Endometrium (tissue), 2 donors: ENCODE measurements around the gene INAVA.

ENCODE experiments used
- FAIRE-seq: peaks from 2 replicates; lab custom pipeline; 2012; peaks lifted over from hg19 to GRCh38; lab: Jason Lieb, UNC
- donor health status: control.
- donor health status: control.

The INAVA gene

GRCh38 chr1:200894712-200895442 lies at the start of gene INAVA:
Gene INAVA (plus strand): TSS chr1:200894900. CDS start chr1:200898401, 3,501 bp downstream.
- FAIRE-seq = no peak

DNA sequence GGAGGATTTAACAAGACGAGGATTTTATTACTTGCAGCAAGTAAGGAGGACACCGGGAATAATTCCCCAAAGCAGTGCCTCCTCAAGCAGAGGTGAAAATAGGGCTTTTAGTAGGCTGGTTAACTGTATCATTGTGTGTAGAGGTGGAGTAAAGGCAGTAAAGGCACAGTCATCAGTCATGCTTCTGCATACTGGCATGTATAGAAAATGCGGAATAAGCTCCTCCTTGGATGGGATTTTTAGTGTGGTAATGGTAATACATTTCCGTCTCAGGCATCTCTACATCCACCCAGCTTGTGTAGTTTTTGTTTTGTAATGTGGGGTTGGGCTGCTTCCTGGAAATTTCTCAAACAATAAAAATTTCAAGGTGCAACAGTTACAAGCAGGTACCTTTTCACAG lies 49.3 kb upstream of the INAVA start:
- FAIRE-seq = no peak

DNA sequence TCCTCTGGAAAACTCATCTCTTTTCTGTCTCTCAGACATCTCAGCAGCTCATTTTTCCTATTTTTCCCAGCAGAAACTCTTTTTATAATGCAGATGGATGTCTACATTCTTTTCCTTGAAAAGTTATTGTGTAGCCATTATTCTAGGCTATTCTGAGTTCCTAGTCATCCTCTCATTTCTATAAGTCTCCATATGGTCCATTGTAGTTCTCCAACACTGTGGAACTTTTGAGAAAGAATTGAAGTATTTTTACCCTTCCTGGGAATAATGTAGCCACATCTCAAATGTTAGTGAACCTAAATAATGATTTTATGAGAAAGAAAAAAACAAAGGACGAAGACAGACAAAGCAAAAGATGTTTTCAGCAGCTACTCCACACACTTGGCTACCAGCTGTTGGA lies 48.3 kb upstream of the INAVA start:
- FAIRE-seq = no peak

DNA sequence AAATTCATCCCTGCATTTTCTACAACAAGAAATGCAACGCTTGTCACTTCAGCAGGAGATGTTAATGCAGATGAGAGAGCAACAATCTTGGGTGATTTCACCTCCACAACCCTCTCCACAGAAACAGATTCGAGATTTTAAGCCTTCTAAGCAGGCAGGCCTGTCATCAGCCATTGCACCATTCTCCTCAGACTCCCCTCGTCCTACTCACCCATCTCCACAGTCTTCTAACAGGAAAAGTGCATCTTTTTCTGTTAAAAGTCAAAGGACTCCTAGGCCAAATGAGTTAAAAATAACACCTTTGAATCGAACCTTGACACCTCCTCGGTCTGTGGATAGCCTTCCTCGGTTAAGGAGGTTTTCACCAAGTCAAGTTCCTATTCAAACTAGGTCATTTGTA lies 45.3 kb upstream of the INAVA start:
- FAIRE-seq = no peak

DNA sequence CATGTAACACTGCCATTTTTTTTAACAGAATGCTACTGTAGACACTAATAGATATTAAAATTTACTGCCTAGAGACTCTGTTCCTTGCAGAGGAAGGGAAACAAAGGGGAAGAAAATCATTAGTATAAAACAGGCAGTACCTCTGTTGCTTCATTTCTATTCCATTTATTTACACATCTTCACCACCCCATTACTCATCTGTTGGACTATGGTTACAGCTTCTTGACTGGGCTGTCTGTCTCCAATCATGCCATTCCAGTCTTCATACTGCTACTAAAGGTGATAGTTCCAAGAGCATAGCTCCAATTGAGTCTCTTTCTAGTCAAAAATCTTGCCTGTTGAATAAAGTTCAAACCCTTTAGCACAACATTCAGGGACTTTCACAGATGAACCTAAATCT lies 44.1 kb upstream of the INAVA start:
- no peak for FAIRE-seq

DNA sequence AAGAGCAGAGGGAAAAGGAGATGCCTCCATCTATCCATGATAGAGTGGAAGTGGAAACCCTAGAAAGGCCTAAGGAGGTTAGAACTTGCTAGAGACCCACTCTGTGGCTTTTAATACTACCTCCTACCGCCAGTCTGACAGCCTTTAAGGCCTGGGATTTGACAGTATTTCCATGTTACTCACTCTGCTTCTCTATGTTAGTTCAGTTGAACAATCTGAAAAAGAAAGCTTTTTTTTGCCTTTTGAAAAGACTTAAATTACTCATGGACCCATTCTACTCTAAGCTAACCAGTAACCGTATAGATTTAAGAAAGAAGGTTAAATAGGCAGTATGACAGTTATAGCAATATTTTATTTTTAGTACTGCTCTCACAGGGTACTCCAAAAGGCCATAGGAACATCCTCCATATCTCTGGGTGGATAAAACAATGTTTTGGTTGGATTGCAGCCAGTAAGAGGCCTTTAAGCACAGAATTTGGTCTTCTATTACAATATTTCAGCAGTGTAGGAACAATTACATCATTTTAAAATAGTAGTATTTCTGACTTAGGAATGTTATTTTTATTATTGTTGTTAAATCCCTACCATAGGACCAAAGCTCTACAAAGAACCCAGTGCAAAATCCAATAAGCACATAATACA lies 37.9 kb upstream of the INAVA start:
- no peak for FAIRE-seq

- no peak for FAIRE-seq
Observed at GRCh38 chr1:200857804-200858203, 36.9 kb upstream of the INAVA start.

DNA sequence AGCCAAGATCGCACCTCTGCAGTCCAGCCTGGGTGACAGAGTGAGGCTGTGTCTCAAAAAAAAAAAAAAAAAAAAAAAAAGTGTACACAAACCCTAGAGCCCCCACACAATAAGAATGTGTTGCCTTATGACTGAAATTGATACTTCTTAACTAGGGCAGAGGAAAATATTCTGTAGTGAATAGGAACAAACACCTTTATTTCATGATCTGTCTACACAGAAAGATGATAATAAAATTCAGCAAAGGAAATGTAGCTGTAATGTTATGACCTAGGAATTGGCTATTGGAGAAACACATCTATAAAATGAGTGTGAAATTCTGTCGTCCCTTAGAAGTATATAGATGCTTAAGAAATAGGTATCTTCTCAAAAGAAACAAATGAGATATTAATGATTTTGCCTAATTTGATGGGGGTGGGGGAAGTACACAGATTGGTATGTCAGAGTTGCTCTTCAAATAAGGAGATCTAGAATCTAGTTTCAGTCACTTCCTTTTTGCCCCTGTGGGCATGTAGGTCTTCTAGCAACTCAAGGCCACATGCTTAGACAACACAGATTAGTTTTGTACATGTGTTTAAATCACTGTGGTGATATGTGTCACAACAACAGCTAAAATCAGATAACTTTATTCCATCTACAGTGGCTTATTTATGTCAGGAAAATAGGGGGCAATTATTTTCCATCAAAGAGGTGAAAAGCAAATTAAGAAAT lies 32.6 kb upstream of the INAVA start:
- no peak for FAIRE-seq

DNA sequence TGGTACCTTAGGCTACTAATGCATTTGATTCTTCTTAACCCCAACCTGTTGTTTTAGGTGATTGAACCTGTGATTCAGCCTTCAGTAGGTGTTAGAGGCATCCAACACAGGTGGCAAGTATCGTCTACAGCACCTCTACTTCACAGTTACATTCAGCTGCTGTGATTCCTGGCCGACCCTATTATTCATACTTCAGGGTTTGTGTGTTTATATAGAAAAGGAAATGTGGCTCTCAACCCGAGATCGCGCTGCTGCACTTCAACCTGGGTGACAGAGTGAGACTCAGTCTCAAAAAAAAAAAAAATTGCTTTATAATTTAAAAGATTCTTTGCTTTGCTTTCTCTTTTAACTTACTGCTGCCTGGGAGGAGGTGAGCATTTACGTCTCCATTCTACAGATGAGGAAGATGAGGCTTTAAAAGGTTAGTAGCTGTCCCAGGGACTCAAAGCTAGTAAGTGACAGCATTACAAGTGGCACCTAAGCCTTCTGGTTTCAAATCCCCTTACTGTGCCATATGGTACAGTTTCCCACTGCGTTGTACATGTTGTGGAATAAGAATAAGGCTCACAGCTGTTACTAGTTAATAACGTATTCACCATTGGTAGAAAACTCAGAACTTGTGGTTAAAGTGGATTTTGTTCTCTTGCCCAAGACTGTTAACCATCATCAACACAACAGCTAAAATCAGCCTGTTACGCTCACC lies 31.8 kb upstream of the INAVA start:
- no peak for FAIRE-seq

- FAIRE-seq = no peak
Observed at GRCh38 chr1:200866116-200866515, 28.6 kb upstream of the INAVA start.

DNA sequence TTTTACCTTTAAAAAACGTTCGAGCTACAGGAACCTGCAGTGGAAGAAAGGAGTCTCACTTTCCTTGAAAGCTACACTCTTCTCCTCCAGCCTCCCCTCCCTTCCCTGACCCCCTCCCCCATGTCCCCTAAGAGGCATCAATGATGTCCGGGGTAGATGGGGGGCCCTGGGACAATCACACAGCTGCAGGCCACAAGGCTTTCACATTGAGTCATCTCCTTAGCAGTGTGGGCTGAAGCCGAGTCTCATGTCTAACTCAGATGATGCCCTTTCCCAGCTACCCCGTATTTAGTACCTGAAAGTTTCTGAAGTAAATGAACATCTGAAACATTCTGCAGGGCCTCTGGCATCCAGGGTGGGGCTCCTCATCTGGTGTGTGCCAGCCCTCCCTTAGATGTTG lies 28.2 kb upstream of the INAVA start:
- FAIRE-seq = no peak

GRCh38 chr1:200867018-200867811 lies 27.5 kb upstream of the INAVA start:
- no peak for FAIRE-seq

GRCh38 chr1:200869376-200869752 lies 25.3 kb upstream of the INAVA start:
- no peak for FAIRE-seq

DNA sequence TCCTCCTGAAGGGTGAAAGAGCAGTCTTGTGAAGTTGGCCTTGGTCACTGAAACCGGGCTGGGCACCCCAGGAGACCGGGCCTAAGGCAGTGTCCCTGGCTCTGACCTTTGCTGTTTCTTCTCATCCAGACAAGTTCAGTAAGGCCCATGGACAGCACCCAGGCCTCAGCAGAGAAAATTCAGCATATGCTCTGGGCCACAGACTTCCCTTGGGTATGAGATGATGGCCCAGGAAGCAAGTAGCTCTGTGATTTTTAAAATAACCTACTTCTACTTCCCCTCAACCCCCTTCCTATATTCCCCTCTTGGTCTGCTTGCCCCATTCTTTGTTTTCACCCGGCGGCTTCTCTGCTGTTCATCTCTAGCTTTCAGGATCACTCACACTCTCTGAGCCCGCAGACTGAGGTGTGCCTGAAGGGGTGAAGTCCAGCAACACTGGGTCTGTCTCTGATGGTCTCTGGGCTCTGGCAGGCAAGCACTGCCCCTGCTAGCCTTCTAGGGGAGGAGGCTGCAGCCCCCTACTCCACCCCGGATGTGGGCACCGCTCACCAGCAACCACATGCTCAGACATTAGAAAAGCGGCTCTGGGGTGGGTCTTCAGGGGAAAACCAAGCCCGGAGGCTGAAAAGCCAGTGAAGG lies 24.8 kb upstream of the INAVA start:
- no peak for FAIRE-seq

DNA sequence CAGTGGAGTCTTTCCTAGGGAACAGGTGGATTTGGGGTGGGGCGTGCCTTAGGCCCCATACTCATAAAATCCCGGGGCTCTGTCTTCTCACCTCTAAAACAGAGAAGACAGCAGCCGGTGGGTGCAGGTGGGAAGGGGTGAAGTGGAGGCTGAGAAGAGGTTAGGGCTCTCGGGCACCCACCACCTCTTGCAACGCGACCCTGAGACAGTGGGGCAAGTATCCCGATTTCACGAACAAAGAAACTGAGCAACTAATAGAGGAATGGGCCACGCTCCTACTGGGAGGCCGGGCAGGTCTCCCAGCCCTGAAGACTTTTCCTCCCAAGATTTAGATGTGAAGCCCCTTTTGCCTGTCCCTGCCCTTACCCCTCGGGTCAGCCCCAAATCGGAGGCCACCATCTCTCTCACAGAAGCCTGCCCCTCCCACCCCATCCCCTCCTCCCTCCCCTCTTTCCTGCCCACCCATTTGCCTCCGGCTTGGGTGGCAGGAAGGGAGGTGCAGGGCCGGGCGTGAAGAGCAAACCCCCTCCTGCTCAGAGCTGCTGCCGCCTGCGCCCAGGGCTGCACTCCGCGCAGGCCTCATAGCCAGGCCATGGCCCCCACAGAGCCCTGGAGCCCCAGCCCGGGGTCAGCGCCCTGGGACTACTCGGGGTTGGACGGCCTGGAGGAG lies 22.1 kb upstream of the INAVA start, which contains the start of gene GPR25:
Gene GPR25, plus strand, starts transcription at position 536 of the 670 bp plus-strand sequence. Its CDS starts 57 bp downstream, at position 593.
- no peak for FAIRE-seq

GRCh38 chr1:200873116-200873670 lies 21.5 kb upstream of the INAVA start:
- FAIRE-seq = no peak

DNA sequence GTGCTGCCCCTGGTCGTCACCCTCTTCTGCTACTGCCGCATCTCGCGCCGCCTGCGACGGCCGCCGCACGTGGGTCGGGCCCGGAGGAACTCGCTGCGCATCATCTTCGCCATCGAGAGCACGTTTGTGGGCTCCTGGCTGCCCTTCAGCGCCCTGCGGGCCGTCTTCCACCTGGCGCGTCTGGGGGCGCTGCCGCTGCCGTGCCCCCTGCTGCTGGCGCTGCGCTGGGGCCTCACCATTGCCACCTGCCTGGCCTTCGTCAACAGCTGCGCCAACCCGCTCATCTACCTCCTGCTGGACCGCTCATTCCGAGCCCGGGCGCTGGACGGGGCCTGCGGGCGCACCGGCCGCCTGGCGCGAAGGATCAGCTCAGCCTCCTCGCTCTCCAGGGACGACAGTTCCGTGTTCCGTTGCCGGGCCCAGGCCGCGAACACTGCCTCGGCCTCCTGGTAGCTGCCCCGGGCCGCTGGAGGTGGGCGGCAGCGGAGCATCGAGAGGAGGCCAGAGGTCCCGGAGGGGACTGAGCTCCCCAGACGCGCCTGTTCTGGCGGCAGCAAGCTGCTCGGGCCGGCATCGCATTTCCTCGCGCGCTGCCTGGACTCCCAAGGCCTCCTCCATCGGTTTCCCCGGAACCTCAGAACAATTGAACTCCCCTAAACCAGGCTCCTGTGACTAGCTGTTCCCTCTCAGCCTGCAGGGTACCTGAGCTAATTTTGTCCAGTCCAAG lies 20.9 kb upstream of the INAVA start:
- no peak for FAIRE-seq

- no peak for FAIRE-seq
Observed at GRCh38 chr1:200874694-200875093, 20.0 kb upstream of the INAVA start.

- FAIRE-seq = no peak
Observed at GRCh38 chr1:200875416-200875815, 19.3 kb upstream of the INAVA start.

DNA sequence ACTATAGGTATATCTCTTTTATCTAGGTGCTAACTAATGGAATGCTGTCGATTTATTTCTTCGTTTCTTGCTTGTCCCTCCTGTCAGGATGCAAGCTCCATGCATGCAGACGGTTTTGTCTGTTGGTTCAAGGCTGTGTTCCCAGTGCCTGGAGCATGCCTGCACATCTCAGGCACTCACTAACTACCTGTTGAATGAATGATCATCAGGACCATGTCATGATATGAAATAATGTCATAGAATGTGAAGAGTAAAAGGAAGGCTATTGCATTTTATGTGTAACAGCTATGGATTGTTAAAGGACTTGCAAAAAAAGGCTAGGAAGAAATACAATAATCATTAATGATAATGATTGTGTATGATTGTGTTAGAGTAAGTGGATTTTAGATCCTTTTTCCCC lies 17.7 kb upstream of the INAVA start:
- no peak for FAIRE-seq
